B cell (primary cell): Measurements from ENCODE around the gene HMSD. TPM values are rescaled to one million over a fixed set of nuclear protein-coding genes. Genes with fewer than 3 reads are reported as not detected.

Source experiments
- ATAC-seq: fragments of 200-7000 bp; cut with Tn5 transposase; one replicate; pipeline ENCODE4 v1.10.0; 2021; ENCODE audit warnings: low read depth, mild to moderate bottlenecking, moderate number of reproducible peaks, moderate library complexity
- CTCF ChIA-PET: fragments of 350-600 bp; sonication (Branson Sonifier 250); formaldehyde crosslinking; loops from one replicate; lab custom pipeline; 2021; ENCODE audit warnings: antibody characterized with exemption, inconsistent platforms; lab: Charles Lee
- POLR2A ChIA-PET: fragments of 350-600 bp; sonication (Branson Sonifier 250); formaldehyde crosslinking; loops from one replicate; lab custom pipeline; 2021; ENCODE audit warnings: antibody characterized with exemption; lab: Charles Lee
- DNase-seq: peaks from one replicate; pipeline ENCODE4 v3.0.0; 2013
- H2AFZ ChIP-seq: 2 replicates; pipeline ENCODE4 v1.6.1; 2012; ENCODE audit warnings: mild to moderate bottlenecking, low read depth, low read length; ENCODE audit not compliant: insufficient read depth, poor library complexity, severe bottlenecking
- H3K27ac ChIP-seq, 2 donors: 1 replicate in 1 of 2; 2 replicates in 1 of 2; pipeline ENCODE4 v1.5.1; 2012 to 2013; ENCODE audit warnings: low read length in 2 of 2, mild to moderate bottlenecking in 2 of 2, moderate library complexity in 1 of 2
- H3K27me3 ChIP-seq, 4 experiments: fragments of 200-600 bp in 1 of 4; sonication (generic) in 1 of 4; replicated peaks in 1 of 4; 1 replicate in 2 of 4; 2 replicates in 2 of 4; pipeline versions ENCODE4 v1.6.1 to v1.7.0; 2013 to 2016; ENCODE audit warnings: low read length in 3 of 4, mild to moderate bottlenecking in 2 of 4, mixed read lengths in 1 of 4, moderate library complexity in 1 of 4; ENCODE audit not compliant: insufficient read depth in 4 of 4, control insufficient read depth in 3 of 4; ENCODE audit errors: control extremely low read depth in 1 of 4
- H3K36me3 ChIP-seq, 2 experiments: replicated peaks in 1 of 2; 1 replicate in 1 of 2; 2 replicates in 1 of 2; pipeline versions ENCODE4 v1.6.1 to v1.7.1; 2013; ENCODE audit warnings: low read length in 1 of 2; ENCODE audit not compliant: insufficient read depth in 2 of 2, control insufficient read depth in 1 of 2; ENCODE audit errors: control extremely low read depth in 1 of 2, extremely low read depth in 1 of 2
- H3K4me1 ChIP-seq, 2 donors: fragments of 200-600 bp in 1 of 2; sonication (generic) in 1 of 2; 1 replicate in 1 of 2; 2 replicates in 1 of 2; pipeline versions ENCODE4 v1.5.1 to v1.6.1; 2013 to 2017; ENCODE audit warnings: low read length in 2 of 2; ENCODE audit not compliant: control insufficient read depth in 2 of 2, insufficient read depth in 2 of 2
- H3K4me2 ChIP-seq: replicated peaks from 2 replicates; pipeline ENCODE3; 2012; ENCODE audit warnings: mild to moderate bottlenecking, low read depth, low read length; ENCODE audit not compliant: poor library complexity, severe bottlenecking
- H3K4me3 ChIP-seq, 5 experiments: fragments of 200-600 bp in 1 of 5; sonication (generic) in 1 of 5; 1 replicate in 3 of 5; 2 replicates in 2 of 5; pipeline versions ENCODE4 v1.5.1 to v1.7.0; 2011 to 2016; ENCODE audit warnings: low read length in 4 of 5, mild to moderate bottlenecking in 4 of 5, low read depth in 2 of 5, control low read depth in 1 of 5, moderate library complexity in 1 of 5; ENCODE audit not compliant: insufficient read depth in 1 of 5; ENCODE audit errors: control extremely low read depth in 1 of 5, extremely low read depth in 1 of 5
- H3K79me2 ChIP-seq: fragments of 200-600 bp; sonication (generic); one replicate; pipeline ENCODE4 v1.6.0; 2016; ENCODE audit warnings: low read length; ENCODE audit not compliant: control insufficient read depth, insufficient read depth
- H3K9ac ChIP-seq: fragments of 200-600 bp; sonication (generic); 2 replicates; pipeline ENCODE4 v1.6.1; 2017; ENCODE audit warnings: mild to moderate bottlenecking, low read length, moderate library complexity
- H3K9me3 ChIP-seq, 3 donors: one replicate each; pipeline versions ENCODE4 v1.6.1 to v1.7.1; 2013; ENCODE audit warnings: low read length in 2 of 3; ENCODE audit not compliant: control insufficient read depth in 2 of 3, insufficient read depth in 1 of 3; ENCODE audit errors: control extremely low read depth in 1 of 3
- H4K20me1 ChIP-seq: 2 replicates; pipeline ENCODE4 v1.6.0; 2012; ENCODE audit warnings: mild to moderate bottlenecking, low read length; ENCODE audit not compliant: insufficient read depth, control insufficient read depth, poor library complexity, severe bottlenecking
- H3K27ac Mint-ChIP-seq: one replicate; pipeline ENCODE4 v1.8.0; 2021; ENCODE audit warnings: mixed read lengths
- H3K27me3 Mint-ChIP-seq: one replicate; pipeline ENCODE4 v1.8.0; 2021; ENCODE audit warnings: mixed read lengths
- H3K4me1 Mint-ChIP-seq: one replicate; pipeline ENCODE4 v1.8.0; 2021; ENCODE audit warnings: mixed read lengths
- H3K4me3 Mint-ChIP-seq: one replicate; pipeline ENCODE4 v1.8.0; 2021; ENCODE audit warnings: mixed read lengths
- H3K9me3 Mint-ChIP-seq: one replicate; pipeline ENCODE4 v1.8.0; 2022; ENCODE audit warnings: mixed read lengths; ENCODE audit not compliant: insufficient read depth
- EZH2 ChIP-seq: IDR thresholded peaks from 2 replicates; pipeline ENCODE4 v1.6.1; 2012; ENCODE audit warnings: borderline replicate concordance, low read depth, mild to moderate bottlenecking, moderate library complexity, low read length; ENCODE audit not compliant: insufficient read depth, poor library complexity, severe bottlenecking
- WGBS: methylation state at CpG from one replicate; pipeline ENCODE4 v1.1.5; 2013; ENCODE audit warnings: missing lambda C conversion rate; ENCODE audit not compliant: insufficient coverage; 5-methylcytosine and 5-hydroxymethylcytosine counted together
- intact Hi-C: fragments of 100-400 bp; cut with micrococcal nuclease; formaldehyde crosslinking; loops from one replicate; pipeline ENCODE4 v1.10.0; 2022
- polyA plus RNA-seq: library from polyadenylated mRNA; depleted of rRNA; stranded (reverse); fragments of >200 nt; gene quantifications from 2 replicates; pipeline ENCODE4 v1.2.3, GENCODE V29; 2012
- total RNA-seq, 2 donors: library from RNA; stranded (reverse); fragments of 120-200 nt in 1 of 2; gene quantifications; 1 replicate in 1 of 2; 2 replicates in 1 of 2; pipeline versions ENCODE4 v1.2.3 to v1.2.4, GENCODE V29; 2013 to 2022
- TF ChIP-seq, protein P1 (sequence below): fragments of 200-600 bp; IDR thresholded peaks from one replicate; pipeline ENCODE4 v1.8.0; 2022; ENCODE audit warnings: antibody characterized with exemption, mild to moderate bottlenecking

HMSD gene
- total and polyA plus RNA-seq, 2 donors (not counting 1 experiment from before 2014, with no cell fraction given) = 0.04 TPM; not detected in 1

DNA sequence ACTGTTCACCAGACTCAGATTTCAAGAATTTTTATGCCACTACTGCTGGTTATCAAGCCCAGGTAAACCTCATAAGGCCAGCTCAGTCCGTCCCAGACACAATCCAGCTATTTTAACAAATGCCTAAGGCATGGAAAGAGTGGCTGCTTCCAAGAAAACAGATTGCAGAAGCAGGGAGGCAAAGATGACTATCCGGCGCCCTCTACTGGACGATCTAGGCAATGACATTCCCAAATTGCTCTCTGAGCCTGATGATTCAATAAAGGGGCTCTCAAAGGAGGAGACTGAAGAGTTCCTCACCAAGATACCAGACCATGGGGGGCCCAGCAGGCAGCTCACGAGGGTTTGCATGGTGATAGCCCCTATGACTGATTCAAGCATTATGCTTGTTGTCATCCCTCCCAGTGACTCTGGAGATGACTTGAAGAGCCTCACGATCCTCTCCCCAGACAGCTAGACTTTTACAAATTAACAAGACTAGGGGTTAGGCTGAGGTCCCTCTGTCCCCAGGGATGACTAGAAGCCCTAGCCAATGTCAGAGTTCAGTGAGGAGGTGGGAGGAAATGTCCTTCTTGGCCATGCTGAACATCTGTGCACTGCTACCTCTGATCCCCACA lies 45.8 kb downstream of the HMSD start:
- Mint-ChIP-seq H3K4me3 (no peak overlapping the region), H3K27me3 (no peaks in the 10 kb centered on the region), H3K4me1 (no peaks in the 10 kb centered on the region), H3K27ac (no peak overlapping the region), H3K9me3 (peaks cover 5% of the 10 kb centered on the region)
- intact Hi-C loops = loop anchor here (1.0 kb wide), 2 partner anchors 32 to 477 kb away; no protein-coding TSS in a partner anchor
- no peaks in the 10 kb centered on the region for H3K79me2 ChIP-seq
- H3K36me3 ChIP-seq = no peaks in the 10 kb centered on the region
- WGBS = 19% methylated on average over 4 of the region's 6 CpGs
- CTCF ChIA-PET = interaction anchor here (0.9 to 4.9 kb wide), 9 partner anchors 10 to 481 kb away, joined by 3 to 50 read pairs (median 4); no protein-coding TSS in a partner anchor
- TF ChIP-seq, protein P1, sequence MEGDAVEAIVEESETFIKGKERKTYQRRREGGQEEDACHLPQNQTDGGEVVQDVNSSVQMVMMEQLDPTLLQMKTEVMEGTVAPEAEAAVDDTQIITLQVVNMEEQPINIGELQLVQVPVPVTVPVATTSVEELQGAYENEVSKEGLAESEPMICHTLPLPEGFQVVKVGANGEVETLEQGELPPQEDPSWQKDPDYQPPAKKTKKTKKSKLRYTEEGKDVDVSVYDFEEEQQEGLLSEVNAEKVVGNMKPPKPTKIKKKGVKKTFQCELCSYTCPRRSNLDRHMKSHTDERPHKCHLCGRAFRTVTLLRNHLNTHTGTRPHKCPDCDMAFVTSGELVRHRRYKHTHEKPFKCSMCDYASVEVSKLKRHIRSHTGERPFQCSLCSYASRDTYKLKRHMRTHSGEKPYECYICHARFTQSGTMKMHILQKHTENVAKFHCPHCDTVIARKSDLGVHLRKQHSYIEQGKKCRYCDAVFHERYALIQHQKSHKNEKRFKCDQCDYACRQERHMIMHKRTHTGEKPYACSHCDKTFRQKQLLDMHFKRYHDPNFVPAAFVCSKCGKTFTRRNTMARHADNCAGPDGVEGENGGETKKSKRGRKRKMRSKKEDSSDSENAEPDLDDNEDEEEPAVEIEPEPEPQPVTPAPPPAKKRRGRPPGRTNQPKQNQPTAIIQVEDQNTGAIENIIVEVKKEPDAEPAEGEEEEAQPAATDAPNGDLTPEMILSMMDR = peak; percentile 92
- TF ChIP-seq EZH2 = no peak
- POLR2A ChIA-PET = no interaction called here
- ATAC-seq = peak; percentile 58
- H3K4me2 ChIP-seq = no peak overlapping the region
- H3K9me3 ChIP-seq = peaks cover 7 to 21% (median 21%) of the 10 kb centered on the region in 3 donors
- no peaks in the 10 kb centered on the region for H4K20me1 ChIP-seq
- no peak overlapping the region for H3K27ac ChIP-seq
- no peaks in the 10 kb centered on the region for H3K27me3 ChIP-seq
- H3K4me3 ChIP-seq = no peak overlapping the region
- H3K4me1 ChIP-seq = no peaks in the 10 kb centered on the region
- no peak overlapping the region for H3K9ac ChIP-seq
- DNase-seq = peak; percentile 56
- no peak overlapping the region for H2AFZ ChIP-seq

DNA sequence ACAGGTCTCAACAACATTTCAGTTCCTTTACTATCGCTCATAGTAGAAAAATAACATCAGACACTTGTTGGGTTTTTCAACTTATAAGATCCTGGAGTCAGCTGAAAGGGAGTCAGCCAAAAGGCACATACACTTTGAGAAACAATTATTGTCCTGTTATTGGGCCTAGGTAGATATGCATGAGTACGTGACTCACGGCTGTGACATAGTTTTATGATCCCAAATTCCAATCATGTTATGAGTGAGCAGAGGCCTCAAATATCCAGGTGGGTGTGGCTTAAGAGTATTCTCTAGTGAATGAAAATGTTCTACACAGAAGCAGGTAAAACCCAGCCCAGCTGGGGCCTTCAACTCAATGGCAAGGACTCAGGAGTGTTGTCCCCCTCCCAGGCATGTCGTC lies 47.9 kb downstream of the HMSD start:
- H2AFZ ChIP-seq = no peak overlapping the region
- Mint-ChIP-seq H3K4me3 (no peak overlapping the region), H3K27ac (no peak overlapping the region), H3K9me3 (peaks cover 5% of the 10 kb centered on the region), H3K4me1 (no peaks in the 10 kb centered on the region), H3K27me3 (peaks cover 9% of the 10 kb centered on the region)
- TF ChIP-seq, protein P1 = no peak
- no peak for TF ChIP-seq EZH2
- no peaks in the 10 kb centered on the region for H3K27me3 ChIP-seq
- 89% methylated on average over 3 of the region's 4 CpGs for WGBS
- H3K9me3 ChIP-seq = peaks cover 7 to 21% (median 21%) of the 10 kb centered on the region in 3 donors
- H3K4me2 ChIP-seq = no peak overlapping the region
- H3K4me1 ChIP-seq = no peaks in the 10 kb centered on the region
- intact Hi-C loops = no loop called here
- H3K9ac ChIP-seq = no peak overlapping the region
- ATAC-seq (no peak), DNase-seq (no peak)
- no peaks in the 10 kb centered on the region for H3K79me2 ChIP-seq
- H3K4me3 ChIP-seq = no peak overlapping the region
- H3K27ac ChIP-seq = no peak overlapping the region
- ChIA-PET POLR2A (no interaction called here), CTCF (interaction anchor here (1.0 to 4.9 kb wide), 5 partner anchors 10 to 34 kb away, joined by 3 to 50 read pairs (median 4); no protein-coding TSS in a partner anchor)
- H3K36me3 ChIP-seq = no peaks in the 10 kb centered on the region
- no peaks in the 10 kb centered on the region for H4K20me1 ChIP-seq
